CD4-positive, CD25-positive, alpha-beta regulatory T cell (primary cell): Measurements from ENCODE around the gene RPS27. TPM values are rescaled to one million over a fixed set of nuclear protein-coding genes. Genes with fewer than 3 reads are reported as not detected.
A peak's percentile ranks its signal among the peaks of the same experiment; 100 is the strongest.
"Not testable (repeated sequence)": the region's sequence is repeated elsewhere in the genome, so short reads cannot be mapped to it uniquely, and the experiment has no call there.

Experiments
- ATAC-seq, 2 donors: fragments of 150-1000 bp; cut with Tn5 transposase; one replicate each; pipeline ENCODE4 v1.10.0; 2021; ENCODE audit warnings: low read depth in 2 of 2, moderate number of reproducible peaks in 2 of 2, moderate library complexity in 1 of 2
- DNase-seq, 3 donors: peaks; one replicate each; pipeline versions ENCODE4 v3.0.0 to v3.0.0-alpha.2; 2012 to 2022; ENCODE audit warnings: mixed read lengths in 1 of 3
- H3K27ac ChIP-seq: one replicate; pipeline ENCODE4 v1.7.0; 2013; ENCODE audit warnings: mild to moderate bottlenecking, low read length; ENCODE audit not compliant: insufficient read depth, poor library complexity, severe bottlenecking
- H3K27me3 ChIP-seq: one replicate; pipeline ENCODE4 v1.7.0; 2013; ENCODE audit warnings: low read length; ENCODE audit not compliant: control insufficient read depth, insufficient read depth
- H3K36me3 ChIP-seq: one replicate; pipeline ENCODE4 v1.7.0; 2013; ENCODE audit warnings: mild to moderate bottlenecking, low read length, moderate library complexity; ENCODE audit not compliant: control insufficient read depth, insufficient read depth
- H3K4me1 ChIP-seq: 2 replicates; pipeline ENCODE4 v1.7.0; 2013; ENCODE audit warnings: mild to moderate bottlenecking, low read length; ENCODE audit not compliant: insufficient read depth, control insufficient read depth, poor library complexity, severe bottlenecking
- H3K4me3 ChIP-seq: one replicate; pipeline ENCODE4 v1.7.0; 2013; ENCODE audit warnings: low read depth, mild to moderate bottlenecking, low read length, moderate library complexity
- H3K9me3 ChIP-seq, 2 experiments: 1 replicate in 1 of 2; 2 replicates in 1 of 2; pipeline ENCODE4 v1.7.0; 2013; ENCODE audit warnings: low read length in 2 of 2, mild to moderate bottlenecking in 1 of 2, moderate library complexity in 1 of 2; ENCODE audit not compliant: control insufficient read depth in 2 of 2
- H3K27ac Mint-ChIP-seq, 3 donors: one replicate each; pipeline ENCODE4 v1.8.0; 2020 to 2022; ENCODE audit warnings: mild to moderate bottlenecking in 3 of 3, mixed read lengths in 3 of 3, moderate library complexity in 2 of 3
- H3K27me3 Mint-ChIP-seq: one replicate; pipeline ENCODE4 v1.8.0; 2022; ENCODE audit warnings: mild to moderate bottlenecking, mixed read lengths
- H3K36me3 Mint-ChIP-seq: one replicate; pipeline ENCODE4 v1.8.0; 2020; ENCODE audit warnings: mixed read lengths
- H3K4me1 Mint-ChIP-seq, 4 donors: one replicate each; pipeline ENCODE4 v1.8.0; 2020 to 2022; ENCODE audit warnings: mixed read lengths in 4 of 4, mild to moderate bottlenecking in 1 of 4
- H3K4me3 Mint-ChIP-seq, 4 donors: one replicate each; pipeline ENCODE4 v1.8.0; 2020 to 2022; ENCODE audit warnings: mild to moderate bottlenecking in 4 of 4, mixed read lengths in 4 of 4, moderate library complexity in 3 of 4
- H3K9me3 Mint-ChIP-seq, 7 donors: one replicate each; pipeline ENCODE4 v1.8.0; 2020 to 2022; ENCODE audit warnings: mixed read lengths in 7 of 7, mild to moderate bottlenecking in 3 of 7, moderate library complexity in 2 of 7
- polyA plus RNA-seq, 4 donors: library from polyadenylated mRNA; unstranded; fragments of 300-500 nt; fragmentation: Illumina TruSeq; gene quantifications; one replicate each; pipeline ENCODE4 v1.2.3, GENCODE V29; 2021
- total RNA-seq: library from RNA; stranded (reverse); gene quantifications from one replicate; pipeline ENCODE4 v1.2.3, GENCODE V29; 2022

The RPS27 gene
- total and polyA plus RNA-seq, 5 donors from 2014 or later = 4,265 to 24,850 (median 17,883) TPM

DNA sequence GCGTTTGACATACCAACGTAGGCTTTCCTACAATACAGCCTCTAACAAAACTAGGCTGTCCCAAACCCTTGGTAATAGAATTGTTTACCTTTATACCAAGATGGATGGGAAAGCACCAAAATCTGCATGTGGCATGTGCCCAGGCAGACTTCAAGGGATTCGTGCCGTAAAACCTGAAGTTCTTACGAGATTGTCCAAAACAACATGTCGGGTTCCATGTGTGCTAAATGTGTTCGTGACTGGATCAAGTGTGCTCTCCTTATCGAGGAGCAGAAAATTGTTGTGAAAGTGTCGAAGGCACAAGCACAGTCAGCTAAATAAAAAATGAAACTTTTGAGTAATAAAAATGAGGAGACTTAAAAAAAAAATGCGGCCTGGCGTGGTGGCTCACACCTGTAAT is 5.1 kb downstream of the RPS27 start:
- H3K36me3 Mint-ChIP-seq = peaks cover 22% of the 10 kb centered on the region
- H3K9me3 Mint-ChIP-seq = no peaks in the 10 kb centered on the region
- no peaks in the 10 kb centered on the region for H3K27me3 Mint-ChIP-seq
- ATAC-seq (no peak), DNase-seq (no peak)
- H3K4me1 Mint-ChIP-seq = peaks cover 13 to 40% (median 20%) of the 10 kb centered on the region in 4 donors
- H3K9me3 ChIP-seq = no peaks in the 10 kb centered on the region
- no peak overlapping the region for H3K27ac Mint-ChIP-seq
- no peak overlapping the region for H3K4me3 ChIP-seq
- H3K36me3 ChIP-seq = peaks cover 33% of the 10 kb centered on the region
- H3K4me1 ChIP-seq = peaks cover 29% of the 10 kb centered on the region
- no peak overlapping the region for H3K27ac ChIP-seq
- H3K4me3 Mint-ChIP-seq = peak overlapping the region in 1 of 4 donors; percentile 83
- H3K27me3 ChIP-seq = no peaks in the 10 kb centered on the region

DNA sequence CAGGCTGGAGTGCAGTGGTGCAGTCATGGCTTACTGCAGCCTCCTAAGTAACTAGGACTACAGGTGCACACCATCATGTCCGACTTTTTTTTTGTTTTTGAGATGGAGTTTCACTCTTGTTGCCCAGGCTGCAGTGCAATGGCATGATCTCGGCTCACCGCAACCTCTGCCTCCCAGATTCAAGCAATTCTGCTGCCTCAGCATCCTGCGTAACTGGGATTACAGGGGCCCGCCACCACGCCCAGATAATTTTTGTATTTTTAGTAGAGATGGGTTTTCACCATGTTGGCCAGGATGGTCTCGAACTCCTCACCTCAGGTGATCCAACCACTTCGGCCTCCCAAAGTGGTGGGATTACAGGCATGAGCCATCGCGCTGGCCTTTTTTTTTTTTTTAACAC is 6.3 kb downstream of the RPS27 start:
- peaks cover 13% of the 10 kb centered on the region for H3K36me3 Mint-ChIP-seq
- H3K4me3 ChIP-seq, H3K27me3 ChIP-seq, H3K27ac ChIP-seq, DNase-seq, H3K9me3 Mint-ChIP-seq, H3K9me3 ChIP-seq, H3K27ac Mint-ChIP-seq, ATAC-seq, H3K27me3 Mint-ChIP-seq: not testable (repeated sequence)
- peak overlapping the region in 1 of 4 donors; percentile 27 for H3K4me3 Mint-ChIP-seq
- peaks cover 29% of the 10 kb centered on the region for H3K36me3 ChIP-seq
- H3K4me1 Mint-ChIP-seq = peaks cover 8 to 31% (median 13%) of the 10 kb centered on the region in 4 donors
- peaks cover 21% of the 10 kb centered on the region for H3K4me1 ChIP-seq

DNA sequence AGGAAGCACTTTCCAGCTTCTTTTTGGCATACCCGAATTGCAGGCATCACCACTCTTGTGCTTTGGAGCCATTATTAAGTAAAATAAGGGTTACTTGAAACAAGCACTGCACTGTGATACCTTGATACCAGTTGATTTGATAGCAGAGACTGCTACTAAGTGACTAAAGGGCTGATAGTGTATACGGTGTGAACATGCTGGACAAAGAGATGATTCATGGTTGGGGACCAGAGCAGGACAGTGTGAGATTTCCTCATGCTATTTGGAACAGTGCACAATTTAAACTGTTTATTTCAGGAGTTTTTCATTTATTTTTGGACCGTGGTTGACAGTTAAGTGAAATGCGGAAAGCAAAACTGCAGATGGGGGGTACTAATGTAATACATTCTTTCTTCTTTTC is 9.9 kb downstream of the RPS27 start:
- H3K27ac ChIP-seq = no peak overlapping the region
- ATAC-seq (no peak), DNase-seq (no peak)
- H3K4me1 Mint-ChIP-seq = peaks cover under 1 to 4% (median 3%) of the 10 kb centered on the region in 4 donors
- no peak overlapping the region for H3K4me3 ChIP-seq
- H3K9me3 Mint-ChIP-seq = no peaks in the 10 kb centered on the region
- H3K27me3 Mint-ChIP-seq = no peaks in the 10 kb centered on the region
- no peaks in the 10 kb centered on the region for H3K4me1 ChIP-seq
- peaks cover 4% of the 10 kb centered on the region for H3K36me3 ChIP-seq
- H3K27ac Mint-ChIP-seq = peak overlapping the region in 1 of 3 donors; percentile 11
- H3K9me3 ChIP-seq = no peaks in the 10 kb centered on the region
- no peaks in the 10 kb centered on the region for H3K27me3 ChIP-seq
- peaks cover 4% of the 10 kb centered on the region for H3K36me3 Mint-ChIP-seq
- no peak overlapping the region for H3K4me3 Mint-ChIP-seq

DNA sequence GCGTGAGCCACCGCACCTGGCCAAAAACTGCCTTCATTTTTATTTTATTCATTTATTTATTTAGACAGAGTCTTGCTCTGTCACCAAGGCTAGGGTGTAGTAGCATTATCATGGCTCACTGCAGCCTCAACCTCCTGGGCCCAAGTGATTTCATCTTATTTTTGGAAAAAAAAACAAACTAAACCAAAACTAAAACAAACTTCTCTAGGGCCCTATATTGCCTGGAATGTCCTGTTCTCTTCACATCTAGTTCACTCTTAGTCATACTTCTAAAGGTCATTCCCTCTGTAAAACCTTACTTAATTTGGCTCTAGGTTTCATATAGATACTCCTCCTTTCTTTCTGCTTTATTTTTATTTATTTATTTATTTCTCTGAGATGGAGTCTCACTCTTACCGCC is 15.6 kb downstream of the RPS27 start:
- no peak overlapping the region for H3K4me3 Mint-ChIP-seq

DNA sequence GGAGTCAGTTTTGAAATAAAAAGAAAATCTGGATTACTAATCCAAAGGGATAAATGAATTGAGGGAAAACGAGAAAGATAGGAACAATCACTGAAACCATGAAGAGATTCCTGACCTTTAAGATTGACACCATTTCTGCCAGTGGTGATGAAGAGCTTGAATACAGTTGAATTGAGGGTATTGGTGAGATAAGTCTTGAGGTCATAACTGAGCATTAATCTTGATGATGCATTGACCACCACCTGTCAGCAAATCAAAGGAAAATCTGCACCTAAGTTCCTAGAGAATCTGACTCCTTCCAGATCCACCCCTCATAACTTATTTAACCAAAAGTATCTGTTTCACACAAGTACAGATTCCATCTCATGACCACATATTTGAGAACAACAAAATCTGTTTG is 21.6 kb downstream of the RPS27 start:
- Mint-ChIP-seq H3K36me3 (no peaks in the 10 kb centered on the region), H3K27me3 (peaks cover 10% of the 10 kb centered on the region), H3K4me3 (no peak overlapping the region), H3K4me1 (peaks cover 0 to 4% (median 0%) of the 10 kb centered on the region in 4 donors), H3K9me3 (peaks cover 0 to 1% (median 0%) of the 10 kb centered on the region in 7 donors), H3K27ac (no peak overlapping the region)
- no peaks in the 10 kb centered on the region for H3K27me3 ChIP-seq
- ATAC-seq (no peak), DNase-seq (no peak)
- no peak overlapping the region for H3K4me3 ChIP-seq
- no peaks in the 10 kb centered on the region for H3K9me3 ChIP-seq
- no peaks in the 10 kb centered on the region for H3K36me3 ChIP-seq
- H3K4me1 ChIP-seq = no peaks in the 10 kb centered on the region
- H3K27ac ChIP-seq = no peak overlapping the region

More for the DNA sequence above, 15.6 kb downstream of the RPS27 start:
- Histone ChIP-seq H3K4me3 (no peak overlapping the region), H3K36me3 (no peaks in the 10 kb centered on the region), H3K27ac (no peak overlapping the region), H3K9me3 (no peaks in the 10 kb centered on the region), H3K4me1 (no peaks in the 10 kb centered on the region), H3K27me3 (no peaks in the 10 kb centered on the region)
- H3K4me1 Mint-ChIP-seq = no peaks in the 10 kb centered on the region
- DNase-seq = no peak
- ATAC-seq = no peak
- peaks cover 5% of the 10 kb centered on the region for H3K27me3 Mint-ChIP-seq
- no peak overlapping the region for H3K27ac Mint-ChIP-seq
- H3K9me3 Mint-ChIP-seq = no peaks in the 10 kb centered on the region
- H3K36me3 Mint-ChIP-seq = no peaks in the 10 kb centered on the region

DNA sequence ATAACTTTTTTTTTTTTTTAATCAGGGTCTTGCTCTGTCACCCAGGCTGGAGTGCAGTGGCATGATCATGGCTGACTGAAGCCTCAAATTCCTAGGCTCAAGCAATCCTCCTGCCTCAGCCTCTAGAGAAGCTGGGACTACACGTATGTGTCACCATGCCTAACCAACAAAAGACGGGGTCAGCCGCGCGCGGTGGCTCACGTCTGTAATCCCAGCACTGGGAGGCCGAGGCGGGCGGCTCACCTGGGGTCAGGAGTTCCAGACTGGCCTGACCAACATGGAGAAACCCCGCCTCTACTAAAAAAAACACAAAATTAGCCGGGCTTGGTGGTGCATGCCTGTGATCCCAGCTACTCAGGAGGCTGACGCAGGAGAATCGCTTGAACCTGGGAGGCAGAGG is 22.0 kb downstream of the RPS27 start:
- H3K4me3 ChIP-seq, H3K36me3 ChIP-seq, DNase-seq, ATAC-seq, H3K27me3 ChIP-seq, H3K36me3 Mint-ChIP-seq, H3K4me1 Mint-ChIP-seq, H3K9me3 Mint-ChIP-seq, H3K4me1 ChIP-seq, H3K27ac Mint-ChIP-seq, H3K27ac ChIP-seq, H3K9me3 ChIP-seq, H3K4me3 Mint-ChIP-seq: not testable (repeated sequence)
- H3K27me3 Mint-ChIP-seq = peaks cover 10% of the 10 kb centered on the region

DNA sequence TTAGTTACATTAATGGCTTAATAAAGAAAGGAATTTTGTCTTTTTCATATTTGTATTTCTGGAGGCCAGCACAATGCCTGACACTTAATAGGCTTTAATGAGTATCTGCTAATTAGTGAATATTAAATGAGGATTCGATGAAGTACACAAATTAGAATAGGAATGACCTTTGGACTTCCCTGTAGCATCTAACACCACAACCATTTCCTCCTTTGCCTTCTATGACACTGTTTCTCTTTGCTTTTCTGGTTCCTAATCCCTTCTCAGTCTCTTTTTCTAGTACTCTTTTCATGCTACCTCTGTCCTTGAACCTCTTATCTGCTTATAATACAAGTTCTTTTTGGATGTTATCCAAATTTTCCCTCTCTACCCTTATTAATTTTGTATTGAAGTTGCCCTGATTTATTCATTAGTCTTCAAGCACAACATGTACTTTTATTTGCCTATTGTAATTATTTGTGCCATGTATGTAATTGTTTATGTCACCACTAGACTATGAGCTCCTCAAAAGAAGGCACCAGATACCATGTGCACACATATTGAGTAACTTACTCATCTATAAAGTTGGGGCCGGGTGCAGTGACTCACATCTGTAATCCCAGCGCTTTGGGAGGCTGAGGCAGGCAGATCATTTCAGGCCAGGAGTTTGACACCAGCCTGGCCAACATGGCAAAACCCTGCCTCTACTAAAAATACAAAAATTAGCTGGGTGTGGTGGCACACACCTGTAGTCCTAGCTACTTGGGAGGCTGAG is 23.8 kb downstream of the RPS27 start:
- no peak for ATAC-seq
- no peaks in the 10 kb centered on the region for H3K36me3 Mint-ChIP-seq
- no peaks in the 10 kb centered on the region for H3K36me3 ChIP-seq
- H3K4me3 Mint-ChIP-seq = no peak overlapping the region
- no peaks in the 10 kb centered on the region for H3K27me3 ChIP-seq
- no peaks in the 10 kb centered on the region for H3K9me3 ChIP-seq
- H3K27me3 Mint-ChIP-seq = peaks cover 10% of the 10 kb centered on the region
- H3K9me3 Mint-ChIP-seq = peaks cover 0 to 1% (median 0%) of the 10 kb centered on the region in 7 donors
- no peak overlapping the region for H3K27ac ChIP-seq
- no peak for DNase-seq
- no peak overlapping the region for H3K27ac Mint-ChIP-seq
- H3K4me1 ChIP-seq = no peaks in the 10 kb centered on the region
- H3K4me3 ChIP-seq = no peak overlapping the region
- H3K4me1 Mint-ChIP-seq = peaks cover 0 to 4% (median 0%) of the 10 kb centered on the region in 4 donors

DNA sequence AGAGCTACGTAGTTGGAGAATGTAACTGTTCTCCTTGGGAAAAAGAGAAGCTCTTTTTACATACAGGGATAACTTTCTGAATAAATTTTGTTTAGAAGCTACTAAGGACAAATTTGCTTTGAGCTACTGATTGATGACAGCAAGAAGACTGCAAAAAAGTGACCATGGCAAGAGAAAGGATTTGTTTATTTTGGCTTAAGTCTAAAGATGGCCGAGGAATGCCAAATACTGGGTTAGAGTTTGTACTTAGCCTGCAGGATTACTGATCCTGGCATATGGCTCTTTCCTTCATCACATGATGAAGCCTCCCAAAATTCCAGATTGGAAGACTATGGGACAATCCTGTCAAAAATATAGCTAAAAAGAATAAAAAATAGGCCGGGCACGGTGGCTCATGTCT is 28.7 kb downstream of the RPS27 start:
- Histone ChIP-seq H3K27me3 (no peaks in the 10 kb centered on the region), H3K4me1 (no peaks in the 10 kb centered on the region), H3K27ac (no peak overlapping the region), H3K36me3 (no peaks in the 10 kb centered on the region), H3K4me3 (no peak overlapping the region), H3K9me3 (no peaks in the 10 kb centered on the region)
- Mint-ChIP-seq H3K36me3 (no peaks in the 10 kb centered on the region), H3K9me3 (peaks cover 0 to 1% (median 0%) of the 10 kb centered on the region in 7 donors), H3K27ac (no peak overlapping the region), H3K27me3 (peaks cover 5% of the 10 kb centered on the region), H3K4me1 (peaks cover 0 to 3% (median 0%) of the 10 kb centered on the region in 4 donors), H3K4me3 (no peak overlapping the region)
- DNase-seq (no peak), ATAC-seq (no peak)
